ENCODE measurements around the gene NLGN4X.

Gene NLGN4X

GRCh38 chrX:6223516-6223915 lies 5.2 kb downstream of the NLGN4X start:
- Histone ChIP-seq H3K27me3 (no peaks in the 10 kb centered on the region), H3K4me1 (no peaks in the 10 kb centered on the region), H3K4me3 (ENCODE audit: low read depth, low read length) (no peak overlapping the region), H3K36me3 (no peaks in the 10 kb centered on the region), H3K9me3 (no peaks in the 10 kb centered on the region)
- DNase-seq = no peak
- TF ChIP-seq CTCF (IDR thresholded peaks at IDR 0.05; ENCODE audit: low read depth, low read length) = no peak

- Histone ChIP-seq H3K4me3 (ENCODE audit: low read depth, low read length) (no peak overlapping the region), H3K36me3 (no peaks in the 10 kb centered on the region), H3K4me1 (no peaks in the 10 kb centered on the region), H3K9me3 (no peaks in the 10 kb centered on the region), H3K27me3 (no peaks in the 10 kb centered on the region)
- no peak for TF ChIP-seq CTCF (IDR thresholded peaks at IDR 0.05; ENCODE audit: low read depth, low read length)
- no peak for DNase-seq
Measured at GRCh38 chrX:6210230-6210629, 18.4 kb downstream of the NLGN4X start.

- Histone ChIP-seq H3K4me1 (no peaks in the 10 kb centered on the region), H3K27me3 (no peaks in the 10 kb centered on the region), H3K9me3 (no peaks in the 10 kb centered on the region), H3K4me3 (ENCODE audit: low read depth, low read length) (no peak overlapping the region), H3K36me3 (no peaks in the 10 kb centered on the region)
- no peak for TF ChIP-seq CTCF (IDR thresholded peaks at IDR 0.05; ENCODE audit: low read depth, low read length)
- DNase-seq = no peak
Measured at GRCh38 chrX:6203462-6204215, 25.0 kb downstream of the NLGN4X start.

GRCh38 chrX:6199486-6199885 lies 29.2 kb downstream of the NLGN4X start:
- H3K27me3 ChIP-seq = no peaks in the 10 kb centered on the region

GRCh38 chrX:6187256-6187655 lies 41.4 kb downstream of the NLGN4X start:
- Histone ChIP-seq H3K9me3 (no peaks in the 10 kb centered on the region), H3K27me3 (no peaks in the 10 kb centered on the region), H3K4me1 (no peaks in the 10 kb centered on the region), H3K4me3 (ENCODE audit: low read depth, low read length) (no peak overlapping the region), H3K36me3 (no peaks in the 10 kb centered on the region)
- TF ChIP-seq CTCF (IDR thresholded peaks at IDR 0.05; ENCODE audit: low read depth, low read length) = no peak
- DNase-seq = no peak

More at GRCh38 chrX:6199486-6199885, 29.2 kb downstream of the NLGN4X start:
- no peak for TF ChIP-seq CTCF (IDR thresholded peaks at IDR 0.05; ENCODE audit: low read depth, low read length)
- no peak overlapping the region for H3K4me3 ChIP-seq (ENCODE audit: low read depth, low read length)
- H3K36me3 ChIP-seq = no peaks in the 10 kb centered on the region
- DNase-seq = no peak
- no peaks in the 10 kb centered on the region for H3K9me3 ChIP-seq
- no peaks in the 10 kb centered on the region for H3K4me1 ChIP-seq

GRCh38 chrX:6184900-6185515 lies 43.7 kb downstream of the NLGN4X start:
- no peaks in the 10 kb centered on the region for H3K9me3 ChIP-seq
- TF ChIP-seq CTCF (IDR thresholded peaks at IDR 0.05; ENCODE audit: low read depth, low read length) = no peak
- DNase-seq = no peak
- no peaks in the 10 kb centered on the region for H3K4me1 ChIP-seq
- no peak overlapping the region for H3K4me3 ChIP-seq (ENCODE audit: low read depth, low read length)
- no peaks in the 10 kb centered on the region for H3K27me3 ChIP-seq
- no peaks in the 10 kb centered on the region for H3K36me3 ChIP-seq
